PFSK-1 (cell line): ENCODE data around the gene PGF.

Experiments used
- FOXP2 ChIP-seq: optimal IDR thresholded peaks from 2 replicates; pipeline ENCODE3; 2011; ENCODE audit warnings: borderline replicate concordance, control low read depth, inconsistent platforms; ENCODE audit not compliant: insufficient read depth; ENCODE audit errors: extremely low read length, extremely low read depth
- POLR2AphosphoS5 ChIP-seq: IDR thresholded peaks from 2 replicates; pipeline ENCODE4 v1.6.1; 2012; ENCODE audit warnings: low read depth, mild to moderate bottlenecking, control low read depth, low read length, moderate library complexity
- SIN3A ChIP-seq: IDR thresholded peaks from 2 replicates; pipeline ENCODE4 v1.6.1; 2012; ENCODE audit warnings: mild to moderate bottlenecking, low read length, moderate library complexity, borderline replicate concordance; ENCODE audit not compliant: insufficient read depth
- TAF1 ChIP-seq: IDR thresholded peaks from 2 replicates; pipeline ENCODE4 v1.6.1; 2012; ENCODE audit warnings: low read length, control low read depth, borderline replicate concordance; ENCODE audit not compliant: insufficient read depth
- TF ChIP-seq, protein P1 (sequence below), 2 experiments: IDR thresholded peaks; 2 replicates each; pipeline versions ENCODE4 v1.6.1 to v1.8.0; 2011 to 2012; ENCODE audit warnings: low read depth in 2 of 2, low read length in 2 of 2, control low read depth in 1 of 2, inconsistent platforms in 1 of 2, mild to moderate bottlenecking in 1 of 2, moderate library complexity in 1 of 2; ENCODE audit not compliant: insufficient read depth in 1 of 2

DNA sequence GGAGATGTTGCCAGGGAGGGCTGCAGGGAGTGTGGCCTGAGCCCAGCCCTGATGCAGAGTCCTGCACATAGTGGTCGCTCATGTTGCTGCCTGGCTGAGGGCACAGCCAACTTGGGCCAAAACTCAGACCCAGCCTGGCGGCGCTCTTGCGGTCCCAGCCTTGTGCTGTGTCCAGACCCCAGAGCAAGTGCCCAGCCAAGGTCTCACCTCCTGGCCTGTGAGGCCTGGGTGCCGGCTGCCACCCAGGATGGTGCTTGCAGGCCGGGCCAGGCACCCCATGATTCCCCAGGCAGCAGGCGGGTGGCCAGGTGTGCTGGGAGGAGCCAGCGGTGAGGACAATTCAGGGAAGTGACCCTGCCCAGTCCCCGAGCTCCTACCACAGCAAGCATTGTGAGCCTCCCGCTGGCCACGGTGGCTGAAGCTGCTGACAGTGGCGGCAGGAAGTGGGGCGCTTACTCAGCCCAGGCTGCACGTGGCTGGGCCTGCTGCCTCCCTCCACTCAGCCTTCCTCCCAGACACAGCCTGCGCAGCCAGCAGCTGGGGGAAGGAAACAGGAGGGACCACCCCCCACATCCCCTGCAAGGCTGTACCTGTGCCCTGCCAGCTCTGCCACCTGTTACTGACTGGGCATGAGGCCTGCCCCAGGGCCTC is 17.7 kb upstream of the PGF start:
- TF ChIP-seq, protein P1, sequence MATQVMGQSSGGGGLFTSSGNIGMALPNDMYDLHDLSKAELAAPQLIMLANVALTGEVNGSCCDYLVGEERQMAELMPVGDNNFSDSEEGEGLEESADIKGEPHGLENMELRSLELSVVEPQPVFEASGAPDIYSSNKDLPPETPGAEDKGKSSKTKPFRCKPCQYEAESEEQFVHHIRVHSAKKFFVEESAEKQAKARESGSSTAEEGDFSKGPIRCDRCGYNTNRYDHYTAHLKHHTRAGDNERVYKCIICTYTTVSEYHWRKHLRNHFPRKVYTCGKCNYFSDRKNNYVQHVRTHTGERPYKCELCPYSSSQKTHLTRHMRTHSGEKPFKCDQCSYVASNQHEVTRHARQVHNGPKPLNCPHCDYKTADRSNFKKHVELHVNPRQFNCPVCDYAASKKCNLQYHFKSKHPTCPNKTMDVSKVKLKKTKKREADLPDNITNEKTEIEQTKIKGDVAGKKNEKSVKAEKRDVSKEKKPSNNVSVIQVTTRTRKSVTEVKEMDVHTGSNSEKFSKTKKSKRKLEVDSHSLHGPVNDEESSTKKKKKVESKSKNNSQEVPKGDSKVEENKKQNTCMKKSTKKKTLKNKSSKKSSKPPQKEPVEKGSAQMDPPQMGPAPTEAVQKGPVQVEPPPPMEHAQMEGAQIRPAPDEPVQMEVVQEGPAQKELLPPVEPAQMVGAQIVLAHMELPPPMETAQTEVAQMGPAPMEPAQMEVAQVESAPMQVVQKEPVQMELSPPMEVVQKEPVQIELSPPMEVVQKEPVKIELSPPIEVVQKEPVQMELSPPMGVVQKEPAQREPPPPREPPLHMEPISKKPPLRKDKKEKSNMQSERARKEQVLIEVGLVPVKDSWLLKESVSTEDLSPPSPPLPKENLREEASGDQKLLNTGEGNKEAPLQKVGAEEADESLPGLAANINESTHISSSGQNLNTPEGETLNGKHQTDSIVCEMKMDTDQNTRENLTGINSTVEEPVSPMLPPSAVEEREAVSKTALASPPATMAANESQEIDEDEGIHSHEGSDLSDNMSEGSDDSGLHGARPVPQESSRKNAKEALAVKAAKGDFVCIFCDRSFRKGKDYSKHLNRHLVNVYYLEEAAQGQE (IDR thresholded peaks at IDR 0.05; ENCODE audit: insufficient read depth in 1 of 2, low read depth in 2 of 2, low read length in 2 of 2), result no peak
- TF ChIP-seq POLR2AphosphoS5 (no peak), TAF1 (no peak), SIN3A (no peak), FOXP2 (no peak)
